Measurements from ENCODE around the gene HMG20A. TPM values are rescaled to one million over a fixed set of nuclear protein-coding genes. Genes with fewer than 3 reads are reported as not detected.

Gene HMG20A
- total RNA-seq, 1 experiment from 2014 or later, result 61.7 TPM

DNA sequence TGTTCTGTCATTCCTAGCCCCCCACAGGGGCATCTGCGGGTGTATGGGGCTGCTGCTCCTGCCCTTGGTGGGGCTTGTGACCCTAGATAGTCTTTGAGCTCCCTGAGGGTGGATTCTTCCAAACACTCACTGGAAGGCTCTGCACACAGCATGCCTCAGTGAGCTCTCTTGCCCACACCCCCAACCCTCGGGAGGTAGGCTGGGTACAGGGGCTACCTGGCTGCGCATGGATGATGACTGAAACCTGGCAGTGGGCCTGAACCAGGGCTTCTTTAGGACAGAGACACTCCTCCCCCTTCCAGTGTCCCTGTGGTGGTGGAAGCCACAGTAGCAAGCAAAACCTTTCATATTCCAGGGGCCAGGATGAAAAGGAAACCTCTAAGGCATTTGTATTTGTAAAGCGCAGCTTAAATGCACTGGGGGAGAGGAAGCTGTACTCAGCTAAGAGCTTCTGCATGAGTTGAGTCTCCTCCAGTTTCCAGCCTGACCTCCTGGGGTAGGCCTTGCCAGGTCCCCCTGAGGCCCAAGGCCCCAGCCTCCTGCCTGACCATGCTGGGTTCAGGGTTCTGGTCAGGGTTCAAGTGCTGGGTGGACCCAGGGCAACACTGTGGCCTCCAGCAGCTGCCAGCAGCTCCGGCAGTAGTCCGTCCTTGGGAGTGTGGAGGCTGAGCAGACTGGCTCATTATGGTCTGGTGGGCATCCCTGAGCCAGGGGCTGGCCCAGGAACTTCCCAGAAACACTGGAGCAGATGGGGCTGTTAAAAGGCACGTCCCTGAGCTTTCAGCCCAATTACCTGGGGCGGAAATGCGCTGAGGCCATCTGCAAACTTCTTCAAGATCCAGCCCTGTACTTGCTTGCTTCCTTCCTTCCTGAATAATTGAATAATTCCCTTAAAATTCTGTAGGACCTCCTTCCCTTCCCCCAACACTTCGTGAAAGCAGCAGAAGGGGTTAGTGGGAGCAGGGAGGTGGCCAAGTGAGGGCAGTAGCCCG lies 89.7 kb downstream of the HMG20A start:
- peak overlapping the region; percentile 69 for H3K27ac Mint-ChIP-seq (ENCODE audit: unreplicated experiment)
- intact Hi-C loops (cut with micrococcal nuclease; ENCODE audit: unreplicated experiment), result no loop called here
- TF ChIP-seq, protein P1, sequence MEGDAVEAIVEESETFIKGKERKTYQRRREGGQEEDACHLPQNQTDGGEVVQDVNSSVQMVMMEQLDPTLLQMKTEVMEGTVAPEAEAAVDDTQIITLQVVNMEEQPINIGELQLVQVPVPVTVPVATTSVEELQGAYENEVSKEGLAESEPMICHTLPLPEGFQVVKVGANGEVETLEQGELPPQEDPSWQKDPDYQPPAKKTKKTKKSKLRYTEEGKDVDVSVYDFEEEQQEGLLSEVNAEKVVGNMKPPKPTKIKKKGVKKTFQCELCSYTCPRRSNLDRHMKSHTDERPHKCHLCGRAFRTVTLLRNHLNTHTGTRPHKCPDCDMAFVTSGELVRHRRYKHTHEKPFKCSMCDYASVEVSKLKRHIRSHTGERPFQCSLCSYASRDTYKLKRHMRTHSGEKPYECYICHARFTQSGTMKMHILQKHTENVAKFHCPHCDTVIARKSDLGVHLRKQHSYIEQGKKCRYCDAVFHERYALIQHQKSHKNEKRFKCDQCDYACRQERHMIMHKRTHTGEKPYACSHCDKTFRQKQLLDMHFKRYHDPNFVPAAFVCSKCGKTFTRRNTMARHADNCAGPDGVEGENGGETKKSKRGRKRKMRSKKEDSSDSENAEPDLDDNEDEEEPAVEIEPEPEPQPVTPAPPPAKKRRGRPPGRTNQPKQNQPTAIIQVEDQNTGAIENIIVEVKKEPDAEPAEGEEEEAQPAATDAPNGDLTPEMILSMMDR (IDR thresholded peaks at IDR 0.05; ENCODE audit: unreplicated experiment), result no peak
- no peaks in the 10 kb centered on the region for H3K9me3 Mint-ChIP-seq (ENCODE audit: low read depth, unreplicated experiment)
- DNase-seq, result no peak
- peaks cover 24% of the 10 kb centered on the region for H3K36me3 Mint-ChIP-seq (ENCODE audit: insufficient read depth, unreplicated experiment)
- peaks cover 37% of the 10 kb centered on the region for H3K4me1 Mint-ChIP-seq (ENCODE audit: low read depth, unreplicated experiment)
- CTCF ChIA-PET, result interaction anchor here (0.7 to 5.5 kb wide), 3 partner anchors 31 to 740 kb away, joined by 3 to 60 read pairs (median 5); no protein-coding TSS in a partner anchor
- BruUV-seq (replicated peaks), result no TSS peak
- H3K27me3 Mint-ChIP-seq (ENCODE audit: unreplicated experiment), result no peaks in the 10 kb centered on the region
- H3K4me3 Mint-ChIP-seq (ENCODE audit: low read depth, unreplicated experiment), result no peak overlapping the region

DNA sequence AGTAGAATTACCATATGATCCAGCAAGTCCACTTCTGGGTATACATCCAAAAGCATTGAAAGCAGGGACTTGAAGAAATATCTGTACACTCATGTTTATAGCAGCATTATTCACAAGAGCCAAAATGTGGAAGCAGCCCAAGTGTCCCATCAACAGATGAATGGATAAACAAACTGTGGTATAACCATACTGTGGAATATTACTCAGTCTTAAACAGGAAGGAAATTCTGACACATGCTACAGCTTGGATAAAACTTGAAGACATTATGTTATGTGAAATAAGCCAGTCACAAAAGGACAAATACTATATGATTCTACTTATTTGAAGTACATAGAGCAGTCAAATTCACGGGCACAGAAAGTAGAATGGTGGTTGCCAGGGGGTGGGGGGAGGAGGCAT lies 91.2 kb downstream of the HMG20A start:
- TF ChIP-seq, protein P1 (IDR thresholded peaks at IDR 0.05; ENCODE audit: unreplicated experiment), result no peak
- DNase-seq, result no peak
- Mint-ChIP-seq H3K36me3 (ENCODE audit: insufficient read depth, unreplicated experiment) (peaks cover 17% of the 10 kb centered on the region), H3K27ac (ENCODE audit: unreplicated experiment) (no peak overlapping the region), H3K9me3 (ENCODE audit: low read depth, unreplicated experiment) (no peaks in the 10 kb centered on the region), H3K27me3 (ENCODE audit: unreplicated experiment) (no peaks in the 10 kb centered on the region), H3K4me1 (ENCODE audit: low read depth, unreplicated experiment) (peaks cover 27% of the 10 kb centered on the region), H3K4me3 (ENCODE audit: low read depth, unreplicated experiment) (no peak overlapping the region)
- CTCF ChIA-PET, result no interaction called here
- no TSS peak for BruUV-seq (replicated peaks)
- intact Hi-C loops (cut with micrococcal nuclease; ENCODE audit: unreplicated experiment), result no loop called here

DNA sequence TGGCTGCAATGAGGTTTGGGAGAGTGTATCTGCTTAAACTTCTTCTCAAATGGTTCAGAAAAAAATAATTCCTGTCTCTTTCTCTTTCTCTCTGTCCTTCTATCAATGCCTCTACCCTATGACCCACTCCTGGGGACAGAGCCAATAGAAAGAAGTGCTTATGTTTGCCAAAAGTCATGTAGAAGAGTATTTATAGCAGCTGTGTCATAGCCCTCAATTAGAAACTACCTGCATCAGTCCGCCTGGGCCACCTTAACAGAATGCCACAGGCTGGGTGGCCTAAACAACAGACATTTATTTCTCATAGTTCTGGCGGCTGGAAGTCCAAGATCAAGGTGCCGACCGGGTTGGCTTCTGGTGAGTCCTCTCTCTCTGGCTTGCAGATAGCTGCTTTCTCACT lies 92.5 kb downstream of the HMG20A start:
- Mint-ChIP-seq H3K27me3 (ENCODE audit: unreplicated experiment) (no peaks in the 10 kb centered on the region), H3K4me3 (ENCODE audit: low read depth, unreplicated experiment) (no peak overlapping the region), H3K4me1 (ENCODE audit: low read depth, unreplicated experiment) (peaks cover 13% of the 10 kb centered on the region), H3K27ac (ENCODE audit: unreplicated experiment) (no peak overlapping the region), H3K36me3 (ENCODE audit: insufficient read depth, unreplicated experiment) (peaks cover 5% of the 10 kb centered on the region), H3K9me3 (ENCODE audit: low read depth, unreplicated experiment) (no peaks in the 10 kb centered on the region)
- TF ChIP-seq, protein P1 (IDR thresholded peaks at IDR 0.05; ENCODE audit: unreplicated experiment), result no peak
- BruUV-seq (replicated peaks), result no TSS peak
- DNase-seq, result no peak
- intact Hi-C loops (cut with micrococcal nuclease; ENCODE audit: unreplicated experiment), result no loop called here
- CTCF ChIA-PET, result no interaction called here

DNA sequence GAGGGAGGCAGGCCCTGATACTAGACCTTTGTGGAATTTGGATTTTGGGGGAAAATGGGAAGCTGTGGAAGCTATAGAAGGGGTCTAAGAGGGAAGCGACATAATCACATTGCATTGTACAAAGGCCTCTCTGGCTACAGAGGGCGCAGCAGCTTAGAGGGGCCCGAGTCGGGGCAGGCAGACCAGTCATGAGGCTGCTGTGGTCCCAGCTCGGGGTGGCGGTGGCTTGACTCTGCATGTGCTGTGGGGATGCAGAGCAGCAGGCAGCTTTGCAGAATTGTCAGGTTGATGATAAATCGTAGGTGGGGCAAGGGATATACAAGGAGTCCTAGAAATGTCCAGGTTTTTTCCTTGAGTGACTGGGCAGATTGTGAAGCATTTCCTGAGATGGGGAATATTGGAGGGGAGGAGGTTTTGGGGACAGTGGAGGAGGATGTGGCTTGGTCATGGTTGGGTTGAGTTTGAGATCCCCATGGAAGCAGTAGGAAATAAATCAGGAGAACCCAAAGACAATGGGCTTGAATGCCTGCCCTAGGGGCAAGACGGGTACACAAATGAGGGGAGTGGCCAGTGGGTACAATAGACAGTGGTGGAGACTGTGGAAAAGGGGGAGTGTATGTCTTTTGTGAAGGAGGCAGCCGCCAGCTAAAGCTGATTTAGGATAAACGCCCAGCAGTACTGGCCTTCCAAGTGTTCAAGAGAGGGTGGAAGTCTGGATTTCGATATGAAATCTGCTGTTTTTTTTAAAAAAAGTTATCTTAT lies 94.1 kb downstream of the HMG20A start:
- no peaks in the 10 kb centered on the region for H3K4me1 Mint-ChIP-seq (ENCODE audit: low read depth, unreplicated experiment)
- H3K27me3 Mint-ChIP-seq (ENCODE audit: unreplicated experiment), result no peaks in the 10 kb centered on the region
- intact Hi-C loops (cut with micrococcal nuclease; ENCODE audit: unreplicated experiment), result no loop called here
- no TSS peak for BruUV-seq (replicated peaks)
- H3K27ac Mint-ChIP-seq (ENCODE audit: unreplicated experiment), result no peak overlapping the region
- DNase-seq, result no peak
- no peak overlapping the region for H3K4me3 Mint-ChIP-seq (ENCODE audit: low read depth, unreplicated experiment)
- CTCF ChIA-PET, result interaction anchor here (0.6 to 1.2 kb wide), 2 partner anchors 17 to 369 kb away, joined by 3 to 4 read pairs; no protein-coding TSS in a partner anchor
- TF ChIP-seq, protein P1 (IDR thresholded peaks at IDR 0.05; ENCODE audit: unreplicated experiment), result no peak
- H3K36me3 Mint-ChIP-seq (ENCODE audit: insufficient read depth, unreplicated experiment), result no peaks in the 10 kb centered on the region
- H3K9me3 Mint-ChIP-seq (ENCODE audit: low read depth, unreplicated experiment), result no peaks in the 10 kb centered on the region
